Stimulated activated CD4-positive, alpha-beta T cell treated with anti-CD3 and anti-CD28 coated beads, Interleukin-1b, Interleukin-23, amount 100 ng/mL, for 24 hours (primary cell): ENCODE measurements around the gene ABHD6.
"Not testable (repeated sequence)": the region's sequence is repeated elsewhere in the genome, so short reads cannot be mapped to it uniquely, and the experiment has no call there.

ENCODE experiments used
- DNase-seq, 4 experiments: peaks; one replicate each; pipeline ENCODE4 v3.0.0-alpha.2; 2020; ENCODE audit warnings: low read depth in 4 of 4, low spot score in 1 of 4

The ABHD6 gene

DNA sequence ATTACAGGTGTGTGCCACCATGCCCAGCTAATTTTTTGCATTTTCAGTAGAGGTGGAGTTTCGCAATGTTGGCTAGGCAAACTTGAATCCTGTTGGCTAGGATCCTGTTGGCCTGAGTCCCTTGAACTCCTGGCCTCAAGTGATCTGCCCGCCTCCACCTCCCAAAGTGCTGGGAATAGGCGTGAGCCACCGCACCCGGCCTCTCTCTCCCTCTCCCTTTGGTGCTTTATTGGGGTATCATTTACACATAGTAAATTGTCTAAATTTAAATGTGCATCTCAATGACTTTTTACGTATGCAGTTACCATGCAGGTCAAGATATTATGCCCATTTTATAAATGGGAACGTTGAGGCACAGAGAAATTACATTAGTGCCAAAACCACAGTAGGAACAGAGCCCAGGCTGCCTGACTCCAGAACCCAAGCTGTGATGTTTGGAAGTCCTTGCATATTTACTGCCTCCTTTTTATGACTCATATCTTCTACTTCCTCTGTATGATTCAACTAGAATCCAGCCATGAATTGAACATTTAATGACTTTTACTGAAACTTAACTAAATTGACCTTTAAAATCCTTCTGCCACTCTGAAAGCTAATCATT, 34.4 kb downstream of the ABHD6 start:
- no peak for DNase-seq

DNA sequence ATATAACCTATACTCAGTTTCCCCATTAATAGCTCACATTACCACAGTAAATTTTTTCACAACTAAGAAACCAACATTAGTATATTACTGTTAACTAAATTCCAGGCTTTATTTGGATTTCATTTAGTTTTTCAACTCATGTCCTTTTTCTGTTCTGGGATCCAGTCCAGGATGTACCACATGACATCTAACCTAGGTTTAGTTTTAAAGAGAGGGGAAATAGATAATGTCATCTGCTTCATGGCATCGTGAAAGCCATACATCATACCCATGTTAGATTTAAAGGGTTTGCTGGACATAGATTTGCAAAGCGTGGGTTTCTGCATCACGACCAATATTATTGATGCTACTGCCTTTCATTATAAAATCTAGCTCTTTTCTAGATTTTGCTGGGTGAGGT, 35.3 kb downstream of the ABHD6 start:
- DNase-seq, result no peak

DNA sequence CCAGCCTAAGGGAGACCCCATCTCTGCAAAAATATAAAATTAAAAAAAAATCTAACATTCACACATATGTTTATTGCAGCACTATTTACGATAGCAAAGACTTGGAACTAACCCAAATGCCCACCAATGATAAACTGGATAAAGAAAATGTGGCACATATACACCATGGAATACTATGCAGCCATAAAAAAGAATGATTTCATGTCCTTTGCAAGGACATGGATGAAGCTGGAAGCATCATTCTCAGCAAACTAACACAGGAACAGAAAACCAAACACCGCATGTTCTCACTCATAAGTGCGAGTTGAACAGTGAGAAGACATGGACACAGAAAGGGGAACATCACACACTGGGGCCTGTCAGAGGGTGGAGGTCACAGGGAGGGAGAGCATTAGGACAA, 35.8 kb downstream of the ABHD6 start:
- not testable (repeated sequence) for DNase-seq

DNA sequence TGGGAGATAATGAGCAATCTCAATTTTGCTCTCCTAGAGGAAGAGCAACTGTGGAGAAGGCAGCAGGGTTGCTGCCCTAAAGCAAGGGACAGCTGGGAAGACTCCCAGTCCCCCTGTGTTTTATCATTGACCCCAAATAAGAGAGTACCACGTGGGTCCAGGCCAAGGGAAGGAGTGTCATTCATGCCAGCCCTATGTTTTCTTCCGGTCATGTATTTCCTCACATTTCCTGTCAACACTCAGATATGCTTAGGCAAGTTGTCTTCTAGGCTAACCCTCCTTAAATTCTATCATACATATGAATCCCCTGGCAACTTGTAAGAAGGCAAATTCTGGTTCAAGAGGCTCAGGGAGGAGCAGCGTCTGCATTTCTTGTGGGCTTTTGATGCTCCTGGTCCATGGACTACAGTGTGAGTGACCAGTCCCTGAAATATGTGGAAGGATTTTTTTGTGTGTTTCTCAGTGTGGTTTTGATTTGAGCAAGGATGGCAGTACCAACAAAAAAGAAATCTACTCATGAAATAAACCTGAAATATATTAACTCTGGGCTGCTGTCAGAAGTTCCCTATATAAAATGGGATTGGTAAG, 36.5 kb downstream of the ABHD6 start:
- DNase-seq, result no peak

DNA sequence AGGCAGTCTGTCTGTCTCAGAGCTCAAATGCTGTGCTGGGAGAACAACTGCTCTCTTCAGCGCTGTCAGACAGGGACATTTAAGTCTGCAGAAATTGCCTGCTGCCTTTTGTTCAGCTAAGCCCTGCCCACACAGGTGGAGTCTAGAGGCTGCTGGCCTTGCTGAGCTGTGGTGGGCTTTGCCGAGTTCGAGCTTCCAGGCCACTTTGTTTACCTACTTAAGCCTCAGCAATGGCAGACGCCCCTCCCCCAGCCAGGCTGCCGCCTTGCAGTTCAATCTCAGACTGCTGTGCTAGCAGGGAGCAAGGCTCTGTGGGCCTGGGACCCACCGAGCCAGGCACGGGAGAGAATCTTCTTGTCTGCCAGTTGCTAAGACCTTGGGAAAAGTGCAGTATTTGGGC, 43.5 kb downstream of the ABHD6 start:
- no peak for DNase-seq

DNA sequence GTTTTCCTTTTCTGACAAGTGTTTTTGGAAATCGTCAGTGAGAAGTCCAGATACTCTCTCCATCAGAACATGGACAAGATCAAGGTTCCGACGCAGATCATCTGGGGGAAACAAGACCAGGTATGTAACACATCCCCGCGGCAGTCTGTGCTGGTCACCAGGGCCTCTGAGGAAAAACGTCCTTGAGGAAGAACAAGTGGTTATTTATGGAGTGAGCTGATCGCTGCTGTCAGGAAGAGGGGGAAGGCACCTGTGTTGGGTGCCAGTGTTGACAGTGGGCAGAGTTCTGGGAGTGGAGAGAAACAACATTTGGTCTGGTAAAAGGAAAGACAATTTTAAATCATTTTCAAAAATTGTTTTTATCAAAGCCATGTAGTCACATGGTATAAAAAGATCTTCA, 47.7 kb downstream of the ABHD6 start:
- no peak for DNase-seq

DNA sequence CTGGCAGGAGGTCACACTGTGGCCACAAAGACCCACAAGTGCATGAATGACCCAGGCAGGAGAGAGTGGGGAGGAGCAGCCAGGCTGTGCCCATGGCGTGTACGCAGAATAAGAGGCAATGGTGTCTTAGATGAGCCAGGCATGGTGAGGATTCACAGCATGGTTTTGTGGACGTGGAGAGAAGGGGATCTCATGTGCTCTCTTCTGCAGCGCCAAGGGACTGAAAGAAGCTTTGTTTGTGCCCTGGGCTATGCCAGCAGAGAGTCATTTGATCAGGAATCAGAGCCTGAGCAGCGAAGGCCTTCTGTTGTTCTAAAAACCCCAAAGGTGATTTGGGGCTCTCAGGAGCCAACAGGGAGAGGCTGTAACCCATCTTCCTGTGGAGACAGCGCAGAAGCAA, 49.8 kb downstream of the ABHD6 start:
- DNase-seq, result no peak

DNA sequence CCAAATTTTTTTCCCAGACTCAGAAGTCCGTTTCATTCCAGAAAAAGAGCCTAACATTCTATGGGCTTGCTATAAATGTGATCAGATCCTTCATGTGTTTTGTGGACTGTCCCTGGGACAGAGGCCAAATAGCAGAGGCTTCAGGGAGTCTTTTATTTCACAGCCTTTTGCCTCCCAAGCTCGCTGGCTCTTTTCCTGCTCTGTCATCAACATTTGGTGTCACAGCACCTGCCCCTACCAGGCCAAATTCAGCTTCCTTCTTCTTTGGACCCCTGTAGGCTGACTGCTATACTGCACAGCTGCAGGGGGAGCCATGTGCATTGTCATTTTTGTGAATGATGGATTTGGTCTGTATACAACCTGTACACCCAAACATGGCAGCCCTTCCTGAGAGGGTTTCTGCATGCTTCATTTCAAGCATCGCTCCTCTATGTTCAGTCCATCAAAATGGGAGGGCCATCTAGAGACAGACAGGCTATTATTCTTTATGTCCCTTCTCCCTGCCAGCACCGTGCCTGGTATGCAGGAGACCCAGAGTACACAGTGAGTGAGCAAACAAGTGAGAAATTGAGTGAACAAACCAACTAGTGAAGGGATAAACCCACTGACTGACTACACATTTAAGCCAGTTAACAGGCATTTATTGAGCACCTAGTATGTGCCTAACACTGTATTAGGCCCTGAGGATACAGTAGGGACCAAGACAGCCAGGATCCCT, 50.6 kb downstream of the ABHD6 start:
- DNase-seq, result no peak

DNA sequence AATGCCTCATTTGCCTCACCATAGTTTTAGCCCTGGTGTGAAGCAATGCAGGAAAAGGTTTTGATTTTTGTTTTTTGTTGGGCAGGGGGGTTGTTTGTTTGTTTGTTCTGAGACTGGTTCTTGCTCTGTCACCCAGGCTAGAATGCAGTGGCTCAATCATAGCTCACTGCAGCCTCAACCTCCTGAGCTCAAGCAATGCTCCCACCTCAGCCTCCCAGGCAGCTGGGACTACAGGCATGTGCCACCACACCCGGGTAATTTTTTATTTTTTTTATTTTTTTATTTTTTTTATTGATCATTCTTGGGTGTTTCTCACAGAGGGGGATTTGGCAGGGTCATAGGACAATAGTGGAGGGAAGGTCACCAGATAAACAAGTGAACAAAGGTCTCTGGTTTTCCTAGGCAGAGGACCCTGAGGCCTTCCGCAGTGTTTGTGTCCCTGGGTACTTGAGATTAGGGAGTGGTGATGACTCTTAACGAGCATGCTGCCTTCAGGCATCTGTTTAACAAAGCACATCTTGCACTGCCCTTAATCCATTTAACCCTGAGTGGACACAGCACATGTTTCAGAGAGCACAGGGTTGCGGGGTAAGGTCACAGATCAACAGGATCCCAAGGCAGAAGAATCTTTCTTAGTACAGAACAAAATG, 51.5 kb downstream of the ABHD6 start:
- not testable (repeated sequence) for DNase-seq

DNA sequence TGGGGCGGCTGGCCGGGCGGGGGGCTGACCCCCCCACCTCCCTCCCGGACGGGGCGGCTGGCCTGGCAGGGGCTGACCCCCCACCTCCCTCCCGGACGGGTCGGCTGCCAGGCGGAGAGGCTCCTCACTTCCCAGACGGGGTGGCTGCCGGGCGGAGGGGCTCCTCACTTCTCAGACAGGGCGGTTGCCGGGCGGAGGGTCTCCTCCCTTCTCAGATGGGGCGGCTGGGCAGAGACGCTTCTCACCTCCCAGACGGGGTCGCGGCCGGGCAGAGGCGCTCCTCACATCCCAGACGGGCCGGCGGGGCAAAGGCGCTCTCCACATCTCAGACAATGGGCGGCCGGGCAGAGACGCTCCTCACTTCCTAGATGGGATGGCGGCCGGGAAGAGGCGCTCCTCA, 52.9 kb downstream of the ABHD6 start:
- DNase-seq, result not testable (repeated sequence)

DNA sequence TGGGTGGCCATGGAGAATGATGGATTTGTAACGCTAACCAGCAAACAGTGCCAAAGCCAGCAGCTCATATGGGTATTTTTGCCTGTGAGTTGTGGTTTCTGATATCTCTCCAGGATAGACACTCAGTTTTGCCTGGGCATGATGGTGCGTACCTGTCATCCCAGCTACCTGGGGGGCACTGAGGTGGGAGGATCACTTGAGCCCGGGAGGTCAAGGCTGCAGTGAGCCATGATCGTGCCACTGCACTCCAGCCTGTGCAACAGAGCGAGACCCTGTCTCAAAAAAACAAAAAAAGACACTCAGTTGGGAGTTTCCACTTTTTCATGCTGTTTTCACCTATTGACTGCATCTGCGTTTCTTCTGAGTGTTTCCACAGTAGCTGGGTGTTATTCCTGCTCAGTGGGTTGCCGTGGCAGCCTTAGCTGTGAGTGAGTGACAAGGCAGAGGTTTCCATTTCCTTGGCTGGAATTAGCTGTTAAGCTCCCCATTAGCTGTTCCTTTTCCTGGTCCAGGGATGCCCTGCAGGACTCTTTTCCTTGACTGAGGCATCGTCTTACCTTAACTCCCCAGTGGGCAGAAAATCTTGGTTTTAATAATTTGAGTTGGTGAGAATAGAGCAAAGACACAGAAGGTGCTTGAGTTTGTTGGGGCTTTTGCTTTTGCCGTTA, 54.2 kb downstream of the ABHD6 start:
- no peak for DNase-seq

DNA sequence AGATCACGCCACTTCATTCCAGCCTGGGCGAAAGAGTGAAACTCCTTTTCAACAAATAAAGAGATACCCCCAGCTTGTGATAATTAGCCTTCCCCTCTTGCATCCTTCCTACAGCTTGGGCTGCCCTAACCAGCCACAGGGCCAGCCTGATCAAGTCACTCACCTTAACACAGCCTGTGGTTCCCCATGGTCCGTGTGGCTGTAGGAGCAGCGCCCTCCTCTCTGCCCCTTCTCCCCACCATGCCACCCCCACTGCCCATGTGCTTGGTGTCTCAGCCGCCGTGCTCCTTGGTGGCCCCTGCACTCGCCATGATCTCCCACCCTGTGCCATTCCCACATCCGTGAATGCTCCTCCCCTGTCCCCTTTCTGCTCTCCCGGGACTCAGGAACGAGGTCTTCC, 55.3 kb downstream of the ABHD6 start:
- DNase-seq, result no peak

DNA sequence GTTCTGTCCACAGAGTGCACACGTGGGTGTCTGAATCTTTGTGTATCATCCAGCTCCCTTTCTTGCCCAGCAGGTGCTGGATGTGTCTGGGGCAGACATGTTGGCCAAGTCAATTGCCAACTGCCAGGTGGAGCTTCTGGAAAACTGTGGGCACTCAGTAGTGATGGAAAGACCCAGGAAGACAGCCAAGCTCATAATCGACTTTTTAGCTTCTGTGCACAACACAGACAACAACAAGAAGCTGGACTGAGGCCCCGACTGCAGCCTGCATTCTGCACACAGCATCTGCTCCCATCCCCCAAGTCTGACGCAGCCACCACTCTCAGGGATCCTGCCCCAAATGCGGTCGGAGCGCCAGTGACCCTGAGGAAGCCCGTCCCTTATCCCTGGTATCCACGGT, 55.9 kb downstream of the ABHD6 start:
- DNase-seq, result no peak

DNA sequence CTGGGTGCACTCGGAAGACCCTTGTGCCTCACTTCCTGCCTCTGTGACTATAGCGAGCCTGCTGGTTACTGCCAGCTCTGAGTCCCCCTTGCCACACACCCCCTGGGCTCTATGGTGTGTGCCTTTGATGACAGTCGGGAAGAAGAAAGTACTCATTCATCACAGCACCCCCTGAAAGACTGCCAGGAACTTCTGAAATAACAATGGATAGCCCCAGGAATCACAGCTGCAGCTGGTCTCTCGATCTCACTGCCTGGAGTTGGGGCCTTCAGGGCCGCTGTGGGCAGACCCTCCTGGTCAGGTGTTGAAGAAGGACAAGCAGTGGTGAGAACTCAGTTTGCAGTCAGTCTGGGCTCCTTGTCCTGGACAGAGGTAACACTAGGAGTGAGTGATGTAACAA, 58.7 kb downstream of the ABHD6 start:
- DNase-seq, result no peak

DNA sequence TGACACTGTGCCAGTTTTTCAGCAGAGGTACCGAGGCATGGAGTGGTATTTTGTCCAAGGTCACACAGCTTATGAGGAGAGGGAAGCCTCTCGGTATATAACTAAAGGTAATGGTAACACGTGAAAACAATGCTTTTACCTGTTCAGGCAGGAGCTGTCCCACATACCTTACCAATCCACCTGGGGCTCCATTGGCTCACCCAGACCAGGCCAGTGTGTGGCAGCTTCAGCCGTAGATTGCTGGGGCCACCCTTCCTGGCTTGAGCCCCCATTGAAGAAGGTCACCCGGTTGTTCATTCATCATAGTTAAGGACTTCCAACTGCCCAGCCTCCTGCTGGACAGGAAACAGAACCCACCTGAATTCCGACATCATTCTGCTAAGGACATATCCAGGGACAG, 59.3 kb downstream of the ABHD6 start:
- no peak for DNase-seq

DNA sequence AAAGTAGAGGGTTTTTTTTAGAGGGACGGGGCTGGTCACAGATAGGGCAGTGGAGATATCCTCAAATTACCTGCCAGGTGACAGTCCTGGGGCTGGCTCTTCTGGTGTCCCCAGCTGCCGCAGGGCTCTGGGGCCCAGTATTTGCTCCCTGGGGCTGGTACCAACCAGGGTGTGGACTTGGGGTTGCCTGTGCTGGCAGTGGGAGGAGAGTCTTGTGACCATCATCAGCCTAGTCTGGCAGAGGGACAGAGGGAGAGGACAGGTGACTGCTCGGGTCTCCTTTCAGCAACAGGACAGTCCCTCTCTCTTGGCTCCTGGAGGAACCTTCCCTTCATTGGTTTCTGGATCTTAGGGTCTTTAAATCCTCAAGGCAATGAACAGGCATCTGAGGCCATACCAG, 60.6 kb downstream of the ABHD6 start:
- DNase-seq, result no peak

DNA sequence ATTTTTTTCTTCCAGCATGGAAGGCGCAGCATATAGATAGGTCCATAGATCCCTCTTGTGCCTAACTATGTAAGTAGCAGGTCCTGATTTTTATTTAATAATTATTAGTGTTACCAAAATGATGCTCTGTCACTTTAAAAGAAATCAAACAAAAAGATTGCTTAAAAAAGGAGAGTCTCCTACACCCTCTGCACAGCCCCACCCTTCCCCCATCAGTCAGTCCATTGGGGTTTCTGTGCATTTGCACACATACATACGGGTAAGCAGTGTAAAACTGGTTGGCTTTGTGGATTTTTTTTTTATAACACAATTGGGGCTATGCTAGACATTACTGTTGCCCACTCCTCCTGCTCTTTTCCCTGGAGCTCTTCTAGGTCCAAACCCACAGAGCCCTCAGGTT, 61.5 kb downstream of the ABHD6 start:
- no peak for DNase-seq

DNA sequence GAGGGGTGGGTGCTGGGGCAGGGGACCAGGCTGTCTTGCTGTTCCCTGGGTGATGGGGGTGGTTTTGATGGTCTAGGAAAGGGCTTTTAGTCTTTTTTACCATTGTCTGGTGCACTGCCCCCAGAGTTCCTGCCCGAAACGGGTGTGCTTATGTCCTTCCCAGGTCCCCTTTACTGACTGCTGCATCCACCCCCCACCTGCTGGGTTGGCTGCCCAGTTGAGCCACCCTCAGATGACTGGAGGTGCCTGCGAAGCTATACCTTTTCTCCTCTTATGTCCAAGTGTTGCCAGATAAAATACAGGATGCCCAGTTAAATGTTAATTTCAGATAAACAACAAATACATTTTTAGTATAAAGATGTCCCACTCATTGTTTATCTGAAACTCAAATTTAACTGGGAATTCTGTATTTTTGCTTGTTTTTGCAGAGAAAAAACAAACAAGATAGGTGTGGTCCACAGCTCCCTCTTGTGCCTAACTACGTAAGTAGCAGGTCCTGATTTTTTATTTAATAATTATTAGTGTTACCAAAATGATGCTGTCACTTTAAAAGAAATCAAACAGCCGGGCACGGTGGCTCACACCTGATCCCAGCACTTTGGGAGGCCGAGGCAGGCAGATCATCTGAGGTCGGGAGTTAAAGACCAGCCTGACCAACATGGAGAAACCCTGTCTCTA, 62.4 kb downstream of the ABHD6 start:
- no peak for DNase-seq

DNA sequence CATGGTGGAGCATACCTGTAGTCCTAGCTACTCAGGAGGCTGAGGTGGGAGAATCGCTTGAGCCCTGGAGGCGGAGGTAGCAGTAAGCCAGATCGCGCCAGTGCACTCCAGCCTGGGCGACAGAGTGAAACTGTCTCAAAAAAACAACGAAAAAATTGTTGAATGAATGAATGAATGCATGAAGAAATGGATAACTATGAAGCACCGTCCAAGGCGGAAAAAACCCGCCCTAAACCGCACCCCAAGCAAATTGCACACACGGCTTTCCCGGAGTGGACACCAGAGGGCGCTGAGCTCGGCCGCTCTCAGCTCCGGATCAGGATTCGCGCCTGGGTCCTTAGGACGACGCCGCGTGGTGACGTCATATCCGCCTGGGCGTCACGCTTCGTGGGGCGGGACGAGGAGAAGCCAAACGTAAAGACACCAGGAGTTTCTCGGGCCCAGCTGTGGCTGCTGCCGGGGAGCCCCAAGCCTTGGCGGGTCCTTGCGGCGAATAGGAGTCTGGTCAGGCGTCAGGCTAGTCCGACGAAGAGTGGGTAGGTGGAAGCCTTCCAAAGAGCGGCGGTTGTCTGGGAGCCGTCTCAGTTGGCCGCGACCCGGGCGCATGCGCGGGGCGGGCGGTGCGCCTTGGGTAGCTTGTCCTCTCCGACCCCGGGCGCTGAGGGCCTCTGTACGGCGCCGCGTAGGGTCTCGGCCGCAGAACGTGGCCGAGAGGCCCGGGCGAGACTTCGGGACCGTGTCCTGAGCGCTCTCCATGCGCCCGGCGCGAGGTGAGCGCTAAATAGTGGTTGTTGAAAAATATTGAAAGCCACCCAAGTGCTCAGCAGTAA, 68.5 kb downstream of the ABHD6 start, which contains the start of the genes HTD2 and RPP14:
Gene HTD2, plus strand, starts transcription at position 639 of the 830 bp plus-strand sequence. CDS start 11,094 bp downstream, outside the sequence.
Gene RPP14, plus strand, starts transcription at position 364 of the 830 bp plus-strand sequence. CDS start 4,085 bp downstream, outside the sequence.
- DNase-seq, result peak; percentile 98 to 99 (median 99)

DNA sequence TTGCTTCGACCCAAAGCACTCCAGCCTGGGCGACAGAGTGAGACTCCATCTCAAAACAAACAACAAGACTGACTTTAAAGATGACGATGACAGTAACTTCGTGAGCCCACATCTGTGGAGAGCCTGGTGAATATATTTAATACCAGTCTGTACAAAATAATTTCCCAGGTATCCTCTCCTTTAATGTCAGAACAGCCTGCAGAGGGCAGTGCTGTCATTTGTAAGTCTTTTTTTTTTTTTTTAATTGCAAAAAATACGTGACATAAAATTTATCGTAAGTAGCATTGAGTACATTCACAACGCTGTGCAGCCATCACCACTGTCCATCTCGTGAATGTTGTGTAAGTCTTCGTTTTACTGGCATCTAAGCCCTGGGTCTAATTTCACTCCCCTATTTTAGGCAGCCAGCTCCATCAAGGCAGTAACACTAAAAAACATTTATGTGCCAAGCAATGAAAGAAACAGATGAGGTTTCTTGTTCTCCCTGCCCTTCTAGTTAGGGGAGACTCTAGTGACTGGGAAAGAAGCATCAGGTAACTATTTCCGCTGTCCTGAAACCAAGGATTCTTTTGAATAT, 70.1 kb downstream of the ABHD6 start:
- no peak for DNase-seq
